Nephron progenitor cell (in vitro differentiated cells): ENCODE results near the gene MACROH2A2.
"Not testable (repeated sequence)": the region's sequence is repeated elsewhere in the genome, so short reads cannot be mapped to it uniquely, and the experiment has no call there.

ENCODE experiments used
- DNase-seq: peaks from one replicate; pipeline ENCODE4 v3.0.0; 2021
- H3K27ac Mint-ChIP-seq: 2 replicates; pipeline ENCODE4 v1.8.0; 2021; ENCODE audit warnings: mild to moderate bottlenecking, moderate library complexity, mixed read lengths
- H3K27me3 Mint-ChIP-seq: 2 replicates; pipeline ENCODE4 v1.8.0; 2021; ENCODE audit warnings: mild to moderate bottlenecking, low read depth, mixed read lengths; ENCODE audit not compliant: poor library complexity
- H3K36me3 Mint-ChIP-seq: 2 replicates; pipeline ENCODE4 v1.8.0; 2021; ENCODE audit warnings: low read depth, mixed read lengths
- H3K4me1 Mint-ChIP-seq: 2 replicates; pipeline ENCODE4 v1.8.0; 2021; ENCODE audit warnings: mixed read lengths
- H3K4me3 Mint-ChIP-seq: 2 replicates; pipeline ENCODE4 v1.8.0; 2021; ENCODE audit warnings: mild to moderate bottlenecking, moderate library complexity, mixed read lengths
- H3K9me3 Mint-ChIP-seq: 2 replicates; pipeline ENCODE4 v1.8.0; 2021; ENCODE audit warnings: mild to moderate bottlenecking, moderate library complexity, mixed read lengths
- CTCF ChIP-seq: fragments of 200-600 bp; sonication (generic); IDR thresholded peaks from 2 replicates; pipeline ENCODE4 v1.5.0; 2021; ENCODE audit warnings: antibody characterized with exemption

MACROH2A2 gene

DNA sequence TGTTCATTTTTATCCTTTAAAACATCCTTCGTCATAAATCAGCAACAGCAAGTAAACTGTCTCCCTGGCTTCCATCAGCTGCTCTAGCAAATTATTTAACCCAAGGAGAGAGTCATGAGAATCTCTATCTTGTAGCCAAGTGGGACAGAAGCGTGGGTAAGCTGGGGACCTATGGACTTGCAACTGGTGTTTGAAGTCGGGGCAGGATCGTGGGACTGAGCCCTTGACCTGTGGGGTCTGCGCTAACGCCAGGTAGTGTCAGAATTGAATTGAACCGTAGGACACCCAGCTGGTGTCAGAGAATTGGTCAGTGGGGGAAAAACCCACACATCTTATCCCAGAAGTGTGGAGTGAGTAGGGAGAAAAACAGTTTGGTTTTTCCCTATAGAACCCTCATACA, 66.6 kb downstream of the MACROH2A2 start:
- DNase-seq, result no peak
- H3K4me3 Mint-ChIP-seq, result no peak overlapping the region
- no peaks in the 10 kb centered on the region for H3K9me3 Mint-ChIP-seq
- no peak overlapping the region for H3K27ac Mint-ChIP-seq
- H3K27me3 Mint-ChIP-seq, result peaks cover 4% of the 10 kb centered on the region
- peaks cover 17% of the 10 kb centered on the region for H3K4me1 Mint-ChIP-seq
- H3K36me3 Mint-ChIP-seq, result no peaks in the 10 kb centered on the region
- TF ChIP-seq CTCF, result no peak

DNA sequence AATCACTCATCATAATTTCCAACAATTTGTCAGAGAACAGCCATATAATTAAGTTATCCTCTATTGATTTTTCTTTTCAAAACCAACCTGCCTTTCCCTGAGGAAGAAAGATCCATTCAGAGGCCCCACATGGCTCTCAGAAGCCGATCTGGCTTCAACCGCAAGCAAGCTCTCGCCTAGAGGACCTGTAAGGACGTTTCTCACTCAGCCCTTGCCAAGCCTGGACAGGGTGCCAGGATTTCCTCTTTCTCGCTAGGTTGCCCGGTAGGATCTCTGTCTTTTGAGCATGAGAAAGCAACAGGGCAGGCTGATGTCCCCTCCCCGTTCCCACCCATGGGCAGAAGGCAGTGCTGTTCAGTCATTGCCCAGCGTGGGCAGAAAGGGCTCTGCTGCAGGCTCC, 67.0 kb downstream of the MACROH2A2 start:
- no peak overlapping the region for H3K27ac Mint-ChIP-seq
- peaks cover 4% of the 10 kb centered on the region for H3K27me3 Mint-ChIP-seq
- H3K36me3 Mint-ChIP-seq, result no peaks in the 10 kb centered on the region
- TF ChIP-seq CTCF, result no peak
- H3K4me3 Mint-ChIP-seq, result no peak overlapping the region
- H3K9me3 Mint-ChIP-seq, result no peaks in the 10 kb centered on the region
- peaks cover 17% of the 10 kb centered on the region for H3K4me1 Mint-ChIP-seq
- DNase-seq, result no peak

DNA sequence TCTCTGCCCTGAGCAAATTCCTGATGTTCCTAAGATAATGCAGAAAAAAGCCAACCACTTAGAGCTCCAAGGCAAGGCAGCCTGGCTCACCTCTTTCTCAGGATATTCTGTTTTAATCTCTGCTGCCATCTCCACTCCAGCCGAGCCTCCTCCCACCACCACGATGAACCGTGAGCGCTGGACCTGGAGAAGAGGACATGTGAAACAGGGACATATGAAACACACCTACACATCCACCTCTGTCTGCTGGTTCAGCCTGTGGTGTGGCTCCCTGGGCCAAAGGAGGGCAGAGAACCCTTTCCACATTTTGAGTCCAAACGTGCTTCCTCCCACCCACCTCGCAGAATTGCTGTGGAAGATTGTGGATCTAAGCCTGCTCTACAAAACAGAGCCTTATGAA, 67.8 kb downstream of the MACROH2A2 start:
- no peak for TF ChIP-seq CTCF
- H3K4me1 Mint-ChIP-seq, result peaks cover 17% of the 10 kb centered on the region
- H3K27ac Mint-ChIP-seq, result no peak overlapping the region
- no peak overlapping the region for H3K4me3 Mint-ChIP-seq
- no peak for DNase-seq
- H3K36me3 Mint-ChIP-seq, result peaks cover 4% of the 10 kb centered on the region
- peaks cover 7% of the 10 kb centered on the region for H3K27me3 Mint-ChIP-seq
- peaks cover 3% of the 10 kb centered on the region for H3K9me3 Mint-ChIP-seq

- Mint-ChIP-seq H3K4me3 (no peak overlapping the region), H3K27ac (no peak overlapping the region), H3K36me3 (peaks cover 4% of the 10 kb centered on the region), H3K9me3 (peaks cover 3% of the 10 kb centered on the region), H3K4me1 (peaks cover 12% of the 10 kb centered on the region), H3K27me3 (peaks cover 7% of the 10 kb centered on the region)
- DNase-seq, result no peak
- TF ChIP-seq CTCF, result no peak
Measured at GRCh38 chr10:70121281-70121949, 68.8 kb downstream of the MACROH2A2 start.

- peaks cover 6% of the 10 kb centered on the region for H3K4me1 Mint-ChIP-seq
- DNase-seq, result no peak
- TF ChIP-seq CTCF, result no peak
- H3K27ac Mint-ChIP-seq, result no peak overlapping the region
- no peak overlapping the region for H3K4me3 Mint-ChIP-seq
- peaks cover 7% of the 10 kb centered on the region for H3K27me3 Mint-ChIP-seq
- peaks cover 4% of the 10 kb centered on the region for H3K36me3 Mint-ChIP-seq
- peaks cover 3% of the 10 kb centered on the region for H3K9me3 Mint-ChIP-seq
Measured at GRCh38 chr10:70122742-70123141, 70.1 kb downstream of the MACROH2A2 start.

- not testable (repeated sequence) for H3K4me1 Mint-ChIP-seq, H3K36me3 Mint-ChIP-seq, H3K27me3 Mint-ChIP-seq, H3K9me3 Mint-ChIP-seq, DNase-seq, H3K27ac Mint-ChIP-seq, H3K4me3 Mint-ChIP-seq
Measured at GRCh38 chr10:70123166-70123565, 70.5 kb downstream of the MACROH2A2 start.
